GM23338 (cell line): Measurements from ENCODE around the gene SCAPER. TPM values are rescaled to one million over a fixed set of nuclear protein-coding genes. Genes with fewer than 3 reads are reported as not detected.

Experiments
- ATAC-seq: fragments of 200-7000 bp; cut with Tn5 transposase; 3 replicates; pipeline ENCODE4 v1.9.1; 2020
- DNase-seq: peaks from one replicate; pipeline ENCODE4 v3.0.0-alpha.2; 2015; ENCODE audit warnings: low spot score
- H2AFZ ChIP-seq: fragments of 200-600 bp; sonication (generic); 2 replicates; pipeline ENCODE4 v1.8.0; 2016; ENCODE audit warnings: antibody characterized with exemption, mild to moderate bottlenecking, moderate library complexity
- H3F3A ChIP-seq: fragments of 200-600 bp; sonication (generic); replicated peaks from 2 replicates; pipeline ENCODE4 v1.8.0; 2017; ENCODE audit warnings: antibody characterized with exemption, mixed run types, low read depth
- H3K27ac ChIP-seq: fragments of 200-600 bp; sonication (generic); 2 replicates; pipeline ENCODE4 v1.6.1; 2016; ENCODE audit warnings: low read depth
- H3K27me3 ChIP-seq: fragments of 200-600 bp; sonication (generic); 2 replicates; pipeline ENCODE4 v1.8.0; 2016; ENCODE audit warnings: mild to moderate bottlenecking, mixed run types, moderate library complexity; ENCODE audit not compliant: insufficient read depth
- H3K36me3 ChIP-seq: fragments of 200-600 bp; sonication (generic); 2 replicates; pipeline ENCODE4 v1.8.0; 2016; ENCODE audit warnings: mild to moderate bottlenecking; ENCODE audit not compliant: insufficient read depth
- H3K4me1 ChIP-seq: fragments of 200-600 bp; sonication (generic); 2 replicates; pipeline ENCODE4 v1.8.0; 2016; ENCODE audit warnings: mild to moderate bottlenecking, moderate library complexity; ENCODE audit not compliant: insufficient read depth
- H3K4me2 ChIP-seq: fragments of 200-600 bp; sonication (generic); 2 replicates; pipeline ENCODE4 v1.7.1; 2017; ENCODE audit warnings: mixed run types
- H3K4me3 ChIP-seq: fragments of 200-600 bp; sonication (generic); 2 replicates; pipeline ENCODE4 v1.6.1; 2016; ENCODE audit warnings: mixed run types
- H3K79me2 ChIP-seq: fragments of 200-600 bp; sonication (generic); replicated peaks from 2 replicates; pipeline ENCODE4 v1.8.0; 2017; ENCODE audit warnings: mild to moderate bottlenecking; ENCODE audit not compliant: insufficient read depth
- H3K9me2 ChIP-seq: fragments of 200-600 bp; sonication (generic); 2 replicates; pipeline ENCODE4 v1.8.0; 2017; ENCODE audit not compliant: insufficient read depth
- H4K20me1 ChIP-seq: fragments of 200-600 bp; sonication (generic); replicated peaks from 2 replicates; pipeline ENCODE4 v1.8.0; 2017; ENCODE audit warnings: mild to moderate bottlenecking; ENCODE audit not compliant: insufficient read depth
- H3K27ac Mint-ChIP-seq: 2 replicates; pipeline ENCODE4 v1.8.0; 2020; ENCODE audit warnings: inconsistent platforms, mild to moderate bottlenecking, moderate library complexity, mixed read lengths
- H3K27me3 Mint-ChIP-seq: 3 replicates; pipeline ENCODE4 v1.8.0; 2022; ENCODE audit warnings: low read depth, mild to moderate bottlenecking, moderate library complexity, mixed read lengths, inconsistent platforms; ENCODE audit not compliant: insufficient read depth, poor library complexity
- H3K36me3 Mint-ChIP-seq: 3 replicates; pipeline ENCODE4 v1.8.0; 2021; ENCODE audit warnings: low read depth, mild to moderate bottlenecking, inconsistent platforms, moderate library complexity, mixed read lengths
- H3K4me1 Mint-ChIP-seq: 3 replicates; pipeline ENCODE4 v1.8.0; 2020; ENCODE audit warnings: mild to moderate bottlenecking, inconsistent platforms, mixed read lengths
- H3K4me3 Mint-ChIP-seq: 3 replicates; pipeline ENCODE4 v1.8.0; 2021; ENCODE audit warnings: moderate library complexity, mild to moderate bottlenecking, inconsistent platforms, mixed read lengths
- H3K9me3 Mint-ChIP-seq: 3 replicates; pipeline ENCODE4 v1.8.0; 2020; ENCODE audit warnings: moderate library complexity, mild to moderate bottlenecking, inconsistent platforms, mixed read lengths
- CREB1 ChIP-seq: fragments of 250-450 bp; sonication (Bioruptor Pico); IDR thresholded peaks from 2 replicates; pipeline ENCODE4 v1.5.0; 2020; ENCODE audit warnings: low read depth, mild to moderate bottlenecking, moderate library complexity
- ETS1 ChIP-seq: IDR thresholded peaks from 2 replicates; pipeline ENCODE4 v1.6.1; 2016; ENCODE audit warnings: antibody characterized with exemption
- EZH2 ChIP-seq: fragments of 200-600 bp; sonication (generic); IDR thresholded peaks from one replicate; pipeline ENCODE4 v1.8.0; 2017; ENCODE audit warnings: antibody characterized with exemption, mild to moderate bottlenecking, low read depth; ENCODE audit not compliant: unreplicated experiment
- EZH2phosphoT487 ChIP-seq: fragments of 200-600 bp; sonication (generic); IDR thresholded peaks from one replicate; pipeline ENCODE4 v1.8.1; 2018; ENCODE audit warnings: antibody characterized with exemption; ENCODE audit not compliant: unreplicated experiment
- NANOG ChIP-seq: IDR thresholded peaks from 2 replicates; pipeline ENCODE4 v1.6.1; 2016; ENCODE audit warnings: antibody characterized with exemption, borderline replicate concordance
- POLR2AphosphoS5 ChIP-seq: IDR thresholded peaks from 2 replicates; pipeline ENCODE4 v1.6.1; 2016; ENCODE audit warnings: antibody characterized with exemption, low read depth
- STAT1 ChIP-seq: IDR thresholded peaks from one replicate; pipeline ENCODE4 v1.6.1; 2016; ENCODE audit warnings: antibody characterized with exemption; ENCODE audit not compliant: unreplicated experiment
- ZNF114 ChIP-seq: fragments of 250-450 bp; sonication (Bioruptor Pico); IDR thresholded peaks from 2 replicates; pipeline ENCODE4 v1.5.0; 2020; ENCODE audit warnings: mild to moderate bottlenecking, moderate library complexity
- ZNF331 ChIP-seq: fragments of 250-450 bp; sonication (Bioruptor Pico); IDR thresholded peaks from 2 replicates; pipeline ENCODE4 v1.5.0; 2020; ENCODE audit warnings: low read depth, mild to moderate bottlenecking, moderate library complexity
- polyA plus RNA-seq: library from polyadenylated mRNA; unstranded; fragments of >200 nt; fragmentation: Nextera tagmentation; extraction: Ambion mirVana; gene quantifications from 2 replicates; pipeline ENCODE4 v1.2.1, GENCODE V29; 2016
- total RNA-seq: library from RNA; depleted of rRNA; stranded (reverse); fragments of >200 nt; shearing (Covaris generic); gene quantifications from 2 replicates; pipeline ENCODE4 v1.2.3, GENCODE V29; 2014
- TF ChIP-seq, protein P1 (sequence below), 2 experiments: fragments of 200-600 bp in 1 of 2; sonication (generic) in 1 of 2; conservative IDR thresholded peaks; 2 replicates each; pipeline versions ENCODE4 v1.5.1 to v1.6.1; 2016 to 2017; ENCODE audit warnings: antibody characterized with exemption in 2 of 2, low read depth in 2 of 2, mild to moderate bottlenecking in 2 of 2, moderate library complexity in 1 of 2

Gene SCAPER
- total and polyA plus RNA-seq, 2 experiments from 2014 or later = 9.1 to 17.6 TPM

GRCh38 chr15:76324066-76324465, 581.1 kb downstream of the SCAPER start:
- Histone ChIP-seq H3K27me3 (no peaks in the 10 kb centered on the region), H3F3A (no peaks in the 10 kb centered on the region)
- H3K27me3 Mint-ChIP-seq = no peaks in the 10 kb centered on the region

DNA sequence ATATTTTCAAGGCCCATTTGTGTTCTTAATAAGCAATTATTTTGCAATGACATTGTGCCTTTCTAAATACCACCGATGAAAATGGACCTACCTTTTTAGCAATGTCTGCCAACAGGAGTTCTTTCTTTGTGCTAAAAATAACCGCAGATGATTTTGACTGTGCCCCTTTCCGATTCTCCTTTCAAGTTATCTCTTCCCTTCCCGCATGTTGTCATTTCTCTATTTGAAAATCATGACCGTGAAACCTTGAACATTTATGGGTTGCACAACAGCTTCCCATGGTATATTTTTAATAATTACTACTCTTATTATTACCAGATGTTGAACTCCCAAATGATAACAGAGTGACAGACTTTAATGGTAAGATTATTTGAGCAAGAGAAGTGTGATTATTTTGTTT, 583.5 kb downstream of the SCAPER start:
- Histone ChIP-seq H3K27ac (no peak overlapping the region), H3K79me2 (no peaks in the 10 kb centered on the region), H4K20me1 (no peaks in the 10 kb centered on the region), H3F3A (no peaks in the 10 kb centered on the region), H3K36me3 (no peaks in the 10 kb centered on the region), H3K4me2 (no peak overlapping the region), H3K9me2 (no peaks in the 10 kb centered on the region), H3K27me3 (no peaks in the 10 kb centered on the region), H3K4me1 (no peaks in the 10 kb centered on the region), H3K4me3 (no peak overlapping the region), H2AFZ (no peak overlapping the region)
- DNase-seq = no peak
- Mint-ChIP-seq H3K4me3 (no peak overlapping the region), H3K36me3 (no peaks in the 10 kb centered on the region), H3K27ac (no peak overlapping the region), H3K4me1 (peaks cover 3% of the 10 kb centered on the region; the same call in 2 of the 3 replicates), H3K9me3 (no peaks in the 10 kb centered on the region), H3K27me3 (no peaks in the 10 kb centered on the region)
- ATAC-seq = no peak
- TF ChIP-seq STAT1 = no peak
- no peak for TF ChIP-seq EZH2
- no peak for TF ChIP-seq EZH2phosphoT487
- no peak for TF ChIP-seq ZNF114 (CRISPR knock-in tag)
- TF ChIP-seq NANOG = no peak
- no peak for TF ChIP-seq CREB1
- TF ChIP-seq ETS1 = no peak
- TF ChIP-seq ZNF331 (CRISPR knock-in tag) = no peak
- TF ChIP-seq POLR2AphosphoS5 = no peak
- TF ChIP-seq, protein P1, sequence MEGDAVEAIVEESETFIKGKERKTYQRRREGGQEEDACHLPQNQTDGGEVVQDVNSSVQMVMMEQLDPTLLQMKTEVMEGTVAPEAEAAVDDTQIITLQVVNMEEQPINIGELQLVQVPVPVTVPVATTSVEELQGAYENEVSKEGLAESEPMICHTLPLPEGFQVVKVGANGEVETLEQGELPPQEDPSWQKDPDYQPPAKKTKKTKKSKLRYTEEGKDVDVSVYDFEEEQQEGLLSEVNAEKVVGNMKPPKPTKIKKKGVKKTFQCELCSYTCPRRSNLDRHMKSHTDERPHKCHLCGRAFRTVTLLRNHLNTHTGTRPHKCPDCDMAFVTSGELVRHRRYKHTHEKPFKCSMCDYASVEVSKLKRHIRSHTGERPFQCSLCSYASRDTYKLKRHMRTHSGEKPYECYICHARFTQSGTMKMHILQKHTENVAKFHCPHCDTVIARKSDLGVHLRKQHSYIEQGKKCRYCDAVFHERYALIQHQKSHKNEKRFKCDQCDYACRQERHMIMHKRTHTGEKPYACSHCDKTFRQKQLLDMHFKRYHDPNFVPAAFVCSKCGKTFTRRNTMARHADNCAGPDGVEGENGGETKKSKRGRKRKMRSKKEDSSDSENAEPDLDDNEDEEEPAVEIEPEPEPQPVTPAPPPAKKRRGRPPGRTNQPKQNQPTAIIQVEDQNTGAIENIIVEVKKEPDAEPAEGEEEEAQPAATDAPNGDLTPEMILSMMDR (conservative IDR thresholded peaks at IDR 0.05; ENCODE audit: low read depth in 2 of 2) = no peak

More at GRCh38 chr15:76324066-76324465, 581.1 kb downstream of the SCAPER start:
- DNase-seq = no peak
- TF ChIP-seq NANOG = no peak
- TF ChIP-seq ETS1 = no peak
- no peak for TF ChIP-seq STAT1
- no peak for TF ChIP-seq POLR2AphosphoS5
- TF ChIP-seq ZNF114 (CRISPR knock-in tag) = no peak
- no peak for TF ChIP-seq ZNF331 (CRISPR knock-in tag)
- Histone ChIP-seq H2AFZ (no peak overlapping the region), H3K9me2 (no peaks in the 10 kb centered on the region), H3K79me2 (no peaks in the 10 kb centered on the region), H3K36me3 (no peaks in the 10 kb centered on the region), H3K4me3 (no peak overlapping the region), H4K20me1 (no peaks in the 10 kb centered on the region), H3K27ac (no peak overlapping the region), H3K4me2 (no peak overlapping the region), H3K4me1 (no peaks in the 10 kb centered on the region)
- Mint-ChIP-seq H3K9me3 (no peaks in the 10 kb centered on the region), H3K36me3 (no peaks in the 10 kb centered on the region), H3K27ac (no peak overlapping the region), H3K4me1 (peaks cover 3% of the 10 kb centered on the region; the same call in 2 of the 3 replicates), H3K4me3 (no peak overlapping the region)
- no peak for ATAC-seq
